B cell (primary cell): ENCODE measurements around the gene GOLPH3. TPM values are rescaled to one million over a fixed set of nuclear protein-coding genes. Genes with fewer than 3 reads are reported as not detected.

ENCODE experiments used
- ATAC-seq: fragments of 200-7000 bp; cut with Tn5 transposase; one replicate; pipeline ENCODE4 v1.10.0; 2021; ENCODE audit warnings: low read depth, mild to moderate bottlenecking, moderate number of reproducible peaks, moderate library complexity
- CTCF ChIA-PET: fragments of 350-600 bp; sonication (Branson Sonifier 250); formaldehyde crosslinking; loops from one replicate; lab custom pipeline; 2021; ENCODE audit warnings: antibody characterized with exemption, inconsistent platforms; lab: Charles Lee
- POLR2A ChIA-PET: fragments of 350-600 bp; sonication (Branson Sonifier 250); formaldehyde crosslinking; loops from one replicate; lab custom pipeline; 2021; ENCODE audit warnings: antibody characterized with exemption; lab: Charles Lee
- DNase-seq: peaks from one replicate; pipeline ENCODE4 v3.0.0; 2013
- H2AFZ ChIP-seq: 2 replicates; pipeline ENCODE4 v1.6.1; 2012; ENCODE audit warnings: mild to moderate bottlenecking, low read depth, low read length; ENCODE audit not compliant: insufficient read depth, poor library complexity, severe bottlenecking
- H3K27ac ChIP-seq, 2 donors: 1 replicate in 1 of 2; 2 replicates in 1 of 2; pipeline ENCODE4 v1.5.1; 2012 to 2013; ENCODE audit warnings: low read length in 2 of 2, mild to moderate bottlenecking in 2 of 2, moderate library complexity in 1 of 2
- H3K27me3 ChIP-seq, 4 experiments: fragments of 200-600 bp in 1 of 4; sonication (generic) in 1 of 4; replicated peaks in 1 of 4; 1 replicate in 2 of 4; 2 replicates in 2 of 4; pipeline versions ENCODE4 v1.6.1 to v1.7.0; 2013 to 2016; ENCODE audit warnings: low read length in 3 of 4, mild to moderate bottlenecking in 2 of 4, mixed read lengths in 1 of 4, moderate library complexity in 1 of 4; ENCODE audit not compliant: insufficient read depth in 4 of 4, control insufficient read depth in 3 of 4; ENCODE audit errors: control extremely low read depth in 1 of 4
- H3K36me3 ChIP-seq, 2 experiments: replicated peaks in 1 of 2; 1 replicate in 1 of 2; 2 replicates in 1 of 2; pipeline versions ENCODE4 v1.6.1 to v1.7.1; 2013; ENCODE audit warnings: low read length in 1 of 2; ENCODE audit not compliant: insufficient read depth in 2 of 2, control insufficient read depth in 1 of 2; ENCODE audit errors: control extremely low read depth in 1 of 2, extremely low read depth in 1 of 2
- H3K4me1 ChIP-seq, 2 donors: fragments of 200-600 bp in 1 of 2; sonication (generic) in 1 of 2; 1 replicate in 1 of 2; 2 replicates in 1 of 2; pipeline versions ENCODE4 v1.5.1 to v1.6.1; 2013 to 2017; ENCODE audit warnings: low read length in 2 of 2; ENCODE audit not compliant: control insufficient read depth in 2 of 2, insufficient read depth in 2 of 2
- H3K4me2 ChIP-seq: replicated peaks from 2 replicates; pipeline ENCODE3; 2012; ENCODE audit warnings: mild to moderate bottlenecking, low read depth, low read length; ENCODE audit not compliant: poor library complexity, severe bottlenecking
- H3K4me3 ChIP-seq, 5 experiments: fragments of 200-600 bp in 1 of 5; sonication (generic) in 1 of 5; 1 replicate in 3 of 5; 2 replicates in 2 of 5; pipeline versions ENCODE4 v1.5.1 to v1.7.0; 2011 to 2016; ENCODE audit warnings: low read length in 4 of 5, mild to moderate bottlenecking in 4 of 5, low read depth in 2 of 5, control low read depth in 1 of 5, moderate library complexity in 1 of 5; ENCODE audit not compliant: insufficient read depth in 1 of 5; ENCODE audit errors: control extremely low read depth in 1 of 5, extremely low read depth in 1 of 5
- H3K79me2 ChIP-seq: fragments of 200-600 bp; sonication (generic); one replicate; pipeline ENCODE4 v1.6.0; 2016; ENCODE audit warnings: low read length; ENCODE audit not compliant: control insufficient read depth, insufficient read depth
- H3K9ac ChIP-seq: fragments of 200-600 bp; sonication (generic); 2 replicates; pipeline ENCODE4 v1.6.1; 2017; ENCODE audit warnings: mild to moderate bottlenecking, low read length, moderate library complexity
- H3K9me3 ChIP-seq, 3 donors: one replicate each; pipeline versions ENCODE4 v1.6.1 to v1.7.1; 2013; ENCODE audit warnings: low read length in 2 of 3; ENCODE audit not compliant: control insufficient read depth in 2 of 3, insufficient read depth in 1 of 3; ENCODE audit errors: control extremely low read depth in 1 of 3
- H4K20me1 ChIP-seq: 2 replicates; pipeline ENCODE4 v1.6.0; 2012; ENCODE audit warnings: mild to moderate bottlenecking, low read length; ENCODE audit not compliant: insufficient read depth, control insufficient read depth, poor library complexity, severe bottlenecking
- H3K27ac Mint-ChIP-seq: one replicate; pipeline ENCODE4 v1.8.0; 2021; ENCODE audit warnings: mixed read lengths
- H3K27me3 Mint-ChIP-seq: one replicate; pipeline ENCODE4 v1.8.0; 2021; ENCODE audit warnings: mixed read lengths
- H3K4me1 Mint-ChIP-seq: one replicate; pipeline ENCODE4 v1.8.0; 2021; ENCODE audit warnings: mixed read lengths
- H3K4me3 Mint-ChIP-seq: one replicate; pipeline ENCODE4 v1.8.0; 2021; ENCODE audit warnings: mixed read lengths
- H3K9me3 Mint-ChIP-seq: one replicate; pipeline ENCODE4 v1.8.0; 2022; ENCODE audit warnings: mixed read lengths; ENCODE audit not compliant: insufficient read depth
- EZH2 ChIP-seq: IDR thresholded peaks from 2 replicates; pipeline ENCODE4 v1.6.1; 2012; ENCODE audit warnings: borderline replicate concordance, low read depth, mild to moderate bottlenecking, moderate library complexity, low read length; ENCODE audit not compliant: insufficient read depth, poor library complexity, severe bottlenecking
- WGBS: methylation state at CpG from one replicate; pipeline ENCODE4 v1.1.5; 2013; ENCODE audit warnings: missing lambda C conversion rate; ENCODE audit not compliant: insufficient coverage; 5-methylcytosine and 5-hydroxymethylcytosine counted together
- intact Hi-C: fragments of 100-400 bp; cut with micrococcal nuclease; formaldehyde crosslinking; loops from one replicate; pipeline ENCODE4 v1.10.0; 2022
- polyA plus RNA-seq: library from polyadenylated mRNA; depleted of rRNA; stranded (reverse); fragments of >200 nt; gene quantifications from 2 replicates; pipeline ENCODE4 v1.2.3, GENCODE V29; 2012
- total RNA-seq, 2 donors: library from RNA; stranded (reverse); fragments of 120-200 nt in 1 of 2; gene quantifications; 1 replicate in 1 of 2; 2 replicates in 1 of 2; pipeline versions ENCODE4 v1.2.3 to v1.2.4, GENCODE V29; 2013 to 2022
- TF ChIP-seq, protein P1 (sequence below): fragments of 200-600 bp; IDR thresholded peaks from one replicate; pipeline ENCODE4 v1.8.0; 2022; ENCODE audit warnings: antibody characterized with exemption, mild to moderate bottlenecking

The GOLPH3 gene
- total and polyA plus RNA-seq, 2 donors (not counting 1 experiment from before 2014, with no cell fraction given), result 16.2 to 62.6 TPM

DNA sequence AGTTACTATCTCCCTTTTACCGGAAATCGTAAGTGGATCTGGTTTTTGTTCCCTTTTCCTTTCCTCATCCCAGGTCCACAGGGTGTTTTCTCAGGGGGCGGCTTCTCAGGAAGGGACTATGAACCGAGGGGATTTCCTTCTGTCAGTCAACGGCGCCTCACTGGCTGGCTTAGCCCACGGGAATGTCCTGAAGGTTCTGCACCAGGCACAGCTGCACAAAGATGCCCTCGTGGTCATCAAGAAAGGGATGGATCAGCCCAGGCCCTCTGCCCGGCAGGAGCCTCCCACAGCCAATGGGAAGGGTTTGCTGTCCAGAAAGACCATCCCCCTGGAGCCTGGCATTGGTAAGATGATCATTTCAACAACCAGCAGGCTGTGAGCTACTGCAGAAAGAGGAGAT, 75.8 kb downstream of the GOLPH3 start:
- Histone ChIP-seq H3K79me2 (no peaks in the 10 kb centered on the region), H3K4me3 (no peak overlapping the region), H3K4me1 (peaks cover 0 to under 1% of the 10 kb centered on the region in 2 donors), H3K27ac (no peak overlapping the region), H3K4me2 (no peak overlapping the region), H2AFZ (no peak overlapping the region), H3K9ac (no peak overlapping the region), H3K9me3 (no peaks in the 10 kb centered on the region), H3K36me3 (peaks cover 0 to 15% of the 10 kb centered on the region in 2 experiments), H3K27me3 (no peaks in the 10 kb centered on the region), H4K20me1 (no peaks in the 10 kb centered on the region)
- no peak for ATAC-seq
- ChIA-PET POLR2A (no interaction called here), CTCF (no interaction called here)
- WGBS, result 90% methylated on average over 7 of the region's 9 CpGs
- intact Hi-C loops, result no loop called here
- no peak for DNase-seq
- no peak for TF ChIP-seq EZH2
- TF ChIP-seq, protein P1, sequence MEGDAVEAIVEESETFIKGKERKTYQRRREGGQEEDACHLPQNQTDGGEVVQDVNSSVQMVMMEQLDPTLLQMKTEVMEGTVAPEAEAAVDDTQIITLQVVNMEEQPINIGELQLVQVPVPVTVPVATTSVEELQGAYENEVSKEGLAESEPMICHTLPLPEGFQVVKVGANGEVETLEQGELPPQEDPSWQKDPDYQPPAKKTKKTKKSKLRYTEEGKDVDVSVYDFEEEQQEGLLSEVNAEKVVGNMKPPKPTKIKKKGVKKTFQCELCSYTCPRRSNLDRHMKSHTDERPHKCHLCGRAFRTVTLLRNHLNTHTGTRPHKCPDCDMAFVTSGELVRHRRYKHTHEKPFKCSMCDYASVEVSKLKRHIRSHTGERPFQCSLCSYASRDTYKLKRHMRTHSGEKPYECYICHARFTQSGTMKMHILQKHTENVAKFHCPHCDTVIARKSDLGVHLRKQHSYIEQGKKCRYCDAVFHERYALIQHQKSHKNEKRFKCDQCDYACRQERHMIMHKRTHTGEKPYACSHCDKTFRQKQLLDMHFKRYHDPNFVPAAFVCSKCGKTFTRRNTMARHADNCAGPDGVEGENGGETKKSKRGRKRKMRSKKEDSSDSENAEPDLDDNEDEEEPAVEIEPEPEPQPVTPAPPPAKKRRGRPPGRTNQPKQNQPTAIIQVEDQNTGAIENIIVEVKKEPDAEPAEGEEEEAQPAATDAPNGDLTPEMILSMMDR, result no peak
- Mint-ChIP-seq H3K27me3 (no peaks in the 10 kb centered on the region), H3K4me1 (peaks cover under 1% of the 10 kb centered on the region), H3K9me3 (no peaks in the 10 kb centered on the region), H3K27ac (no peak overlapping the region), H3K4me3 (no peak overlapping the region)

DNA sequence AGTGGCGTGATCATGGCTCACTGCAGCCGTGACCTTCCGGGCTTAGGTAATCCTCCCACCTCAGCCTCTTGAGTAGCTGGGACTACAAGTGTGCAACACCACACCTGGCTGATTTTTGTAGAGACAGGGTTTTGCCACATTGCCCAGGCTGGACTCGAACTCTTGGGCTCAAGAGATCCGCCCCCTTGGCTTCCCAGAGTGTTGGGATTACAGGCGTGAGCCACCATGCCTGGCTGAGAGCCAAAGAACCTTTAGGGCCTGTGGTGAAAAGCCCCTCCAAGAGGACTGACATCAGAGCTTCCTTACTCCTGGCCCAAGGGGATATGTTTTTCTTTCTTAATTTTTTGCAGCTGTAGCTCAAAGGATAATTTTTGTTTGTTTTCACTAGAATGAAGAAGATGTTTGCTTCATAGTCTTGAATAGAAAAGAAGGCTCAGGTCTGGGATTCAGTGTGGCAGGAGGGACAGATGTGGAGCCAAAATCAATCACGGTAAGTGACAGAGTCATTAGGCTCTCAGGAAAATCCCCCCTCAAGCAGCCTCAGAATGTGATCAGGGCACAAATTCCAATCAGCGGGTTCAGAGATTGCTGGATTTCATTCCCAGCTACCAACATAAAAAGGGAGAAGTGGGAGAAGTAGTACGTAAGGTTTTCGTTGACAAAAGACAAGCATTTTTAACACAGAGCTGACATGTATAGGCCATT, 77.1 kb downstream of the GOLPH3 start:
- ATAC-seq (no peak), DNase-seq (no peak)
- WGBS, result 98% methylated on average over 6 of the region's 10 CpGs
- H3K27ac Mint-ChIP-seq, result no peak overlapping the region
- H3K9me3 Mint-ChIP-seq, result no peaks in the 10 kb centered on the region
- H3K27me3 ChIP-seq, result no peaks in the 10 kb centered on the region
- no peak overlapping the region for H2AFZ ChIP-seq
- no peak overlapping the region for H3K9ac ChIP-seq
- no peaks in the 10 kb centered on the region for H4K20me1 ChIP-seq
- H3K79me2 ChIP-seq, result no peaks in the 10 kb centered on the region
- TF ChIP-seq EZH2, result no peak
- TF ChIP-seq, protein P1, result no peak
- H3K9me3 ChIP-seq, result no peaks in the 10 kb centered on the region
- no peak overlapping the region for H3K4me3 Mint-ChIP-seq
- intact Hi-C loops, result no loop called here
- H3K4me1 ChIP-seq, result peaks cover 0 to 5% of the 10 kb centered on the region in 2 donors
- peaks cover 5% of the 10 kb centered on the region for H3K4me1 Mint-ChIP-seq
- POLR2A ChIA-PET, result no interaction called here
- no peak overlapping the region for H3K4me2 ChIP-seq
- H3K27ac ChIP-seq, result no peak overlapping the region
- H3K27me3 Mint-ChIP-seq, result no peaks in the 10 kb centered on the region
- H3K36me3 ChIP-seq, result peaks cover 0 to 14% of the 10 kb centered on the region in 2 experiments
- CTCF ChIA-PET, result no interaction called here
- H3K4me3 ChIP-seq, result no peak overlapping the region
